ENCODE data around the gene RMDN2. TPM values are rescaled to one million over a fixed set of nuclear protein-coding genes. Genes with fewer than 3 reads are reported as not detected.

RMDN2 gene
- total RNA-seq, 4 donors from 2014 or later: 8.9 to 14.6 (median 13.3) TPM

DNA sequence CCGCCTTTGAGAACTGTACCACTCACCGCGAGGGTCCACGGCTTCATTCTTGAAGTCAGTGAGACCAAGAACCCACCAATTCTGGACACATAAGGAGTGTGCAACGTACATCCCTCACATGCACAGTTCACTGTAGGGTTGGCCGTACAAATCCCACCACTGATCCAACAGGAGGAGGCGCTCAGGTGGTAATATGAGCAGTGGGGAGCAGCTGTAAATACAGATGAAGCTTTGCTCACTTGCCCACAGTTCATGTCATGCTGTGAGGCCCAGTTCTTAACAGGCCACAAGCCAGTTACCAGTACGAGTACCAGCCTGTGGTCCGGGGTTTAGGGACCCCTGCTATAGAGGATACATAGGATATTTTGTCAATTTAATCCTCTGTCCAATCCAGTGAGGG is 96.5 kb downstream of the RMDN2 start:
- H3K27ac ChIP-seq: no peak overlapping the region
- intact Hi-C loops (cut with DNase I): no loop called here
- 94 to 99% methylated on average over 9 of the region's 9 CpGs for WGBS, 2 donors
- no peaks in the 10 kb centered on the region for H3K9me3 ChIP-seq
- no peaks in the 10 kb centered on the region for H3K27me3 ChIP-seq
- no peaks in the 10 kb centered on the region for H3K4me1 ChIP-seq
- DNase-seq: no peak
- no peak for TF ChIP-seq CTCF (IDR thresholded peaks at IDR 0.05)
- TF ChIP-seq POLR2A (IDR thresholded peaks at IDR 0.05): no peak
- H3K36me3 ChIP-seq: no peaks in the 10 kb centered on the region
- H3K4me3 ChIP-seq (replicated peaks in 1 of 3): no peak overlapping the region

DNA sequence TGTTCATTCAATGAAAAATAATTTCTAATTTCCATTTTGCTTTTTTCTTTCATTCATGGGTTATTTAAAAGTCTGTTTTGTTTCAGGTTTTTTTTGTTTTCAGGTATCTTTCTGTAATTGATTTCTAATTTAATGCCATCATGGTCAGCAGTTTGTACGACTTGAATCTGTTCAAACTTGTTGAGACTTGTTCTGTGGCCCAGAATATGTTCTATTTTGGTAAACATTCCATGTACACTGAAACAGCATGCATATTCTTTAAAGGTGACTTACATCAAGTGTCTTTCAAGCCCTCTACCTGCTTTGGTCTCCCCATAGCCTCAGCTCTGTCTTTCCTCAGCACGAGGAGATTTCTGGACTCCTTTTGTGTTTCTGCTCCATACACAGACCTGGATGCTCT is 101.8 kb downstream of the RMDN2 start:
- Histone ChIP-seq H3K4me1 (no peaks in the 10 kb centered on the region), H3K9me3 (no peaks in the 10 kb centered on the region), H3K27ac (no peak overlapping the region), H3K36me3 (no peaks in the 10 kb centered on the region), H3K4me3 (replicated peaks in 1 of 3) (no peak overlapping the region), H3K27me3 (no peaks in the 10 kb centered on the region)
- TF ChIP-seq POLR2A (IDR thresholded peaks at IDR 0.05) (no peak), CTCF (IDR thresholded peaks at IDR 0.05) (no peak)
- WGBS, 2 donors: 75% methylated on average over 2 of the region's 2 CpGs
- no peak for DNase-seq
- intact Hi-C loops (cut with DNase I): no loop called here

- H3K27me3 ChIP-seq: no peaks in the 10 kb centered on the region
- no peaks in the 10 kb centered on the region for H3K36me3 ChIP-seq
- H3K27ac ChIP-seq: no peak overlapping the region
- H3K9me3 ChIP-seq: no peaks in the 10 kb centered on the region
- no peak overlapping the region for H3K4me3 ChIP-seq (replicated peaks in 1 of 3)
- intact Hi-C loops (cut with DNase I): no loop called here
- WGBS, 2 donors: 89 to 90% methylated on average over 4 of the region's 4 CpGs
- DNase-seq: no peak
- no peak for TF ChIP-seq CTCF (IDR thresholded peaks at IDR 0.05)
- no peak for TF ChIP-seq POLR2A (IDR thresholded peaks at IDR 0.05)
- no peaks in the 10 kb centered on the region for H3K4me1 ChIP-seq
Observed at GRCh38 chr2:38028829-38029228, 103.7 kb downstream of the RMDN2 start.

GRCh38 chr2:38029512-38029911 is 104.4 kb downstream of the RMDN2 start:
- 90 to 96% methylated on average over 5 of the region's 5 CpGs for WGBS, 2 donors
- Histone ChIP-seq H3K4me3 (replicated peaks in 1 of 3) (no peak overlapping the region), H3K9me3 (no peaks in the 10 kb centered on the region), H3K27ac (no peak overlapping the region), H3K36me3 (no peaks in the 10 kb centered on the region), H3K27me3 (no peaks in the 10 kb centered on the region), H3K4me1 (no peaks in the 10 kb centered on the region)
- TF ChIP-seq CTCF (IDR thresholded peaks at IDR 0.05) (no peak), POLR2A (IDR thresholded peaks at IDR 0.05) (no peak)
- DNase-seq: no peak
- intact Hi-C loops (cut with DNase I): no loop called here

GRCh38 chr2:38030635-38031355 is 105.7 kb downstream of the RMDN2 start:
- no peak for TF ChIP-seq POLR2A (IDR thresholded peaks at IDR 0.05)
- TF ChIP-seq CTCF (IDR thresholded peaks at IDR 0.05): no peak
- no peak for DNase-seq
- 64 to 76% methylated on average over 1 of the region's 1 CpG for WGBS, 2 donors

More at GRCh38 chr2:38030635-38031355, 105.7 kb downstream of the RMDN2 start:
- H3K4me3 ChIP-seq (replicated peaks in 1 of 3): no peak overlapping the region
- H3K4me1 ChIP-seq: no peaks in the 10 kb centered on the region
- no peaks in the 10 kb centered on the region for H3K27me3 ChIP-seq
- intact Hi-C loops (cut with DNase I): no loop called here
- no peaks in the 10 kb centered on the region for H3K9me3 ChIP-seq
- no peaks in the 10 kb centered on the region for H3K36me3 ChIP-seq
- no peak overlapping the region for H3K27ac ChIP-seq

All from thyroid gland (tissue), 4 donors.